ENCODE data around the gene SLC12A7.

DNA sequence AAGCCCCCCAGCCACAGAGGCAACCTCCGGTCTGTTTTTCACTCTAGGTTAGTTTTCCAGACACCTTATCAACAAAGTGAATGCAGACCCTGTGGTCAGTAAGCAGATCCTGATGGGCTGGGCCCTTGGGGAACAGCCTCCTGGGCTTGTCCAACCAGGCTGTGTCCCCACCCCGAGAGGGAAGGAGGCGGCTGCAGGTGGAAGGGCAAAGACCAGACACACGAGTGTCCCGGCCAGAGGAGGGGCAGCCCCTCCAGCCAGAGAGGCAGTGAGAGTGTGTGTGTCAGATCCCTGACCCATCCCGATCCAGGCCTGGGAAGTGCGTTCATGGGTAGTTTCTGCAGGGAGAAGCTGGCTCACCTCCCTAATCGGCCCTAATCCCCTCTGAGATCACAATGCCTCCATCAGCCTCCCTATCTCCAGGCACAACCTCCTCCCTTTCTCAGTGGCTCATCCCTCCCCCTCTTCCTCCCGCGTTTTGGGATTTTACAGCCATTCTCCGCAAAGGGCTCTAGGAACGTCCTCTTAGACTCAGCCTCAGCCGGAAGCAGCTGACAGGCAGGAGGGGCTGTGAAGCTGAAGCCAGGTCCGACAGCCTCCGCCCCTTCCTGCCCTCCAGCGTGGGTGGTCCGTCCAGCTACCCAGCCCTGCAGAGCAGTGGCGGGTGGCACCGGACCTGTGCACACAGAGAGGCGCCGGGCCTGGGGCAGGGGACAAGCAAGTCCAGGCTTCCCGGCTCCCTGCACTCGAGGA lies 9.7 kb downstream of the SLC12A7 start:
- TF ChIP-seq, protein P1, sequence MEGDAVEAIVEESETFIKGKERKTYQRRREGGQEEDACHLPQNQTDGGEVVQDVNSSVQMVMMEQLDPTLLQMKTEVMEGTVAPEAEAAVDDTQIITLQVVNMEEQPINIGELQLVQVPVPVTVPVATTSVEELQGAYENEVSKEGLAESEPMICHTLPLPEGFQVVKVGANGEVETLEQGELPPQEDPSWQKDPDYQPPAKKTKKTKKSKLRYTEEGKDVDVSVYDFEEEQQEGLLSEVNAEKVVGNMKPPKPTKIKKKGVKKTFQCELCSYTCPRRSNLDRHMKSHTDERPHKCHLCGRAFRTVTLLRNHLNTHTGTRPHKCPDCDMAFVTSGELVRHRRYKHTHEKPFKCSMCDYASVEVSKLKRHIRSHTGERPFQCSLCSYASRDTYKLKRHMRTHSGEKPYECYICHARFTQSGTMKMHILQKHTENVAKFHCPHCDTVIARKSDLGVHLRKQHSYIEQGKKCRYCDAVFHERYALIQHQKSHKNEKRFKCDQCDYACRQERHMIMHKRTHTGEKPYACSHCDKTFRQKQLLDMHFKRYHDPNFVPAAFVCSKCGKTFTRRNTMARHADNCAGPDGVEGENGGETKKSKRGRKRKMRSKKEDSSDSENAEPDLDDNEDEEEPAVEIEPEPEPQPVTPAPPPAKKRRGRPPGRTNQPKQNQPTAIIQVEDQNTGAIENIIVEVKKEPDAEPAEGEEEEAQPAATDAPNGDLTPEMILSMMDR (IDR thresholded peaks at IDR 0.05) = no peak
- peak; percentile 69 for TF ChIP-seq POLR2A (IDR thresholded peaks at IDR 0.05)

All from right lobe of liver (tissue), 4 donors.